Stimulated activated CD8-positive, alpha-beta memory T cell treated with anti-CD3 and anti-CD28 coated beads, Interleukin-12 subunit alpha, Interleukin-12 subunit beta, amount 100 ng/mL, for 1 hour (primary cell): ENCODE results near the gene SLC1A7.

Experiments used
- DNase-seq: peaks from one replicate; pipeline ENCODE4 v3.0.0-alpha.2; 2020; ENCODE audit warnings: low read depth

Gene SLC1A7

DNA sequence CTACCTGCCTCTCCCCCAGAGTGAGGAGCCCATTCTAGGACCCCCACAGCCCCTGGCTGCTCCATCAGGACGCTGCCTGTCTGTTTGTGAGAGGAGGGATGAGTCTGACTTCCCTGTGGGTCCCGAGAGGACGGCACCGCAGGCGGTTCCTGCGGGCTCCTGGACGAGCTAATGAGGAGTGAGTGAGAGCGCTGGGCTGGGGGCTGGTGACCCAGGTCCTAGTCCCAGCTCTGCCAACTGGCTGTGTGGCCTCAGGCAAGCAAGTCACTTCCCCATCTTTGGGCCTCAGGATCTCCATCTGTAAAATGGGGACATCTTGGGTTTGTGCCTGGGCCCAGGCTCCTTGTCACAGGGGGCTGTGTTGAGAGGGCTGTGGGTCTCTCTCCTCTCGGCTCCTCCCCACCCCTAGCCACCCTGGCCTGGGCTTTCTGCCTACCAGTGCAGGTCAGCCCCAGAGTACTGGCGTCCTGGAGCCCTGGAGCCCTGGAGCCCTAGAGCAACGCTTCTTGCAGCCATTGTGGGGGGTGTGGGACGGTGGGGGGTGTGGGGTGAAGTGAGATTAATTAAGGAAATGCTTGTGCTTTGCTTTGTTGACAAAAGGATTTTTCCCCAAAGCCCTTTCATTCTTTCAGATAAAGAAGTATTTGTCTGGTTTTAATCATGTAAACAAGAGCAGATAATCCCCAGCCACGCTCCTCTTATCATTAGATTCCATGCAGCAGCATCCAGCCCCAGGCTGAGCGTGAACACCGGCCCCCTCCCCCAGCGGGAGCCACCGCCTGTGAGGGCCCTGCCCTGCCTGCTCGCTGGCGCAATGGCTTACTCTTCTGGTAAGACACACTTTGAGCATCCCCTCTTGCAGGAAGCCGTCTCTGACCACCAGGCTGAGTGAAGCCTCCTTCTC, 26.8 kb downstream of the SLC1A7 start:
- DNase-seq: no peak

GRCh38 chr1:53114581-53115400, 27.6 kb downstream of the SLC1A7 start:
- DNase-seq: no peak

DNA sequence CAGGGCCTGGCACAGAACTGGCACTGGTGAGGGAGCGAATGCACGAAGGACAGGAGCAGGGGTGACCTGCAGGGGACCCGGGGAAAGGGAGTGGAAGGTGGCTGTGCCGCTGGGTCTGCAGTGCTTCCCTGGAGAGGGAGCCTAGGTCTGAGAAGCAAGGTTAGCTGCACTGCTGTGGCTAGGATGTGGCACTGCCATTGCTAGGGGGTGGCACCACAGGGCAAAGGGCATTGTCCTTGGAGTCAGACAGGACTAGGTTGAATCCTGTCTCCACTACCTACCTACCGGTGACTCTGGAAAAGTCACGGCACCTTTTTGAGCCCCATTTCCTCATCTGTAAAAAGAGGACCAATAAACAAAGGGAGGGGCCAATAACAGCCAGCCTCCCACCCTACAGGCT, 28.3 kb downstream of the SLC1A7 start:
- DNase-seq: no peak

DNA sequence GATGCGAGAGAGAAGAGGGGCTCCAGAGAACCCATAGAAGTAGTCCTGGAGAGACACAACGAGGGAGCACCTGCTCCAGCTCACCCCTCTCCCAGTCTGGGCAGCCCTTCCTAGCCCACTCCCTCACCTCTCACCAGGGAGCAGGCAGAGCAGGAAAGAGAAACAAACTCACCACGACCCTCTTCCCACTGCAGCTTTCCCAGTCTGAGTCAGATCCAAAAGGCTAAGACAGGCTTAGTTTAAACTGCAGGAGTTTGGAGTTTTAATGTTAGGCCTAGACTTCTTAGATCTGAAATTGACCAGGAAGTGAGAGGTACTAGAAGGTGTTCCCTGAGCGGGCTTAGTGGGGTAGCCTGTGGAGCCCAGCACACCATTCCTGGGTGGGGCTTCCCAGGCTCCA, 29.6 kb downstream of the SLC1A7 start:
- DNase-seq: no peak

DNA sequence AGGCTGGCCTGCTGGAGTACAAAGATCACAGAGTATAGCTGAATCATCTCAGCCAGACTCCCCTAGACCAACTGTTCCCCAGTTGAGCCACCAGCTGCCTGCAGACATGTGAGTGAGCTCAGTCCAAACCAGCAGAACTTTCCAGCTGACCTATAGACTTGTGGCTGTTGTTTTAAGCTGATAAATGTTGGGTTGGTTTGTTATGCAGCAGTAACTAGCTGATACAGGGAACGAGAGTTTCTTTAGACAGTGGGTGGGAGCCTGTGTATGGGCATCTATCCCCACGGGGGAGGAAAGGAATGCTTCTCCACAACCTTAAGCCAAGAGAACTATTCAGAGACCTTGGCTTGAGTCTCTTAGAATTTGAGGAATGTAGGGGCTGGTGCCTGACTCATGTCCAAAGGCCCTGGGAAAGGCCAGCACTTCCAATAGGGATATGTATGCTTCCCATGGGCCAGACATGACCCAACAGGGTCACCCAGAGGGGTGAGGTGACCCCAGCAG, 30.1 kb downstream of the SLC1A7 start:
- DNase-seq: no peak

GRCh38 chr1:53111693-53112092, 30.7 kb downstream of the SLC1A7 start:
- no peak for DNase-seq

DNA sequence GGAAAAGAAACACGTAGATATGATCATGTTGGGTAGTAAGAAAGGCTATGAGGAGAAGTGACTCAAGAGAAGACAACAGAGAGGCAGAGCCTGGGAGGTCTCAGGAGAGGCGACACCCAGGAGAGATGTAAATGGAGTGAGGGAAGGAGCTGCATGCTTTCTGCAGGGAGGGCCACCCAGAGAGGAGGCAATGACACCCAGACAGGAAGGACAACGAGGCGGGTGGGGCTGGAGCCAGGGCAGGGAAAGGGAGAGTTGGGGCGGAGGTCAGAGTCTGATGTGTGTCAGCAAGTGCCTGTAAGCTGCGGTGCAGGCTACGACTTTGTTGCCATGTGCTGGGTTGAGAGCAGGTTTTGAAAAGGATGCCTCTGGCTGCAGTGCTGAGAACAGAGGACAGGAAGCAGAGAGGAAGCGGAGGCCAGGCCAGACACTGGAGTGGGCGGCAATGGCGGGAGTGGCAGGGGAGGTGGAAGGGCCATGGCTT, 31.3 kb downstream of the SLC1A7 start:
- no peak for DNase-seq

GRCh38 chr1:53110370-53111072, 31.9 kb downstream of the SLC1A7 start:
- no peak for DNase-seq

- no peak for DNase-seq
Measured at GRCh38 chr1:53108646-53109580, 33.5 kb downstream of the SLC1A7 start.

DNA sequence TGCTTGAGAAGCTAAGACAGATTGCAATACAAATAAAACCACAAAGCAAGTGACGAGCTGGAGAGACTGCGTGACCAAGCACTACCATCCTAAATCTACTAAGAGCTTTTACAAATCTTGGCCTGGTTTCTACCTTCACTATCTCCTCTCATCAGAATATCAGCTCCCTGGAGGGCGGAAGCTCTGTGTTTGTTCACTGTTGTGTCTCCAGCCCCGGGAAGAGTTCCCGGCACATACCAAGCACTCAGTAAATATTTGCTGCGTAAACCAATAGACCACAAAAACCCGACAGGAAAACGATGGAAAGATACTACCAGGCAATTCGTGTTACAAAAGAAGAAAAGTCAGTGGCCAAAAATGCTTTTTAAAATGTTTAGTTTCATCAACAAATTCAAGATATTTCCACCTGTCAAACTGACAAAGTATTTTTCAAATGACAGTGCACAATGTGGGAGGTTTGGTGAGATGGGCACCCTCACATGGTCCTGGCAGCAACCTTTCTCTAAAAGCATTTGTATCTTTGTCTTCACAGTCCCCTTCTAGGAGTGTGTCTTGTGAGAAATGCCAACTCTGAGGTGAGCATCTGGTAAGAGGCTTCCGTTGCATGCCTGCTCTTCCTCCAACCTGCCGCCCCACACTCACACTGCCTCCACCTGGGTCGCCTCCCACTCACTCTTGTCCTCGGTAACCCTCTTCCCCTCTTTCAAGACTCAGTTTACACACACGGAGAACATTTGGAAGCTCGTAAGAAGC, 34.7 kb downstream of the SLC1A7 start:
- no peak for DNase-seq

GRCh38 chr1:53107090-53107489, 35.3 kb downstream of the SLC1A7 start:
- no peak for DNase-seq

GRCh38 chr1:53104289-53104913, 38.0 kb downstream of the SLC1A7 start:
- DNase-seq: no peak

GRCh38 chr1:53094533-53094919, 47.9 kb downstream of the SLC1A7 start:
- DNase-seq: no peak

DNA sequence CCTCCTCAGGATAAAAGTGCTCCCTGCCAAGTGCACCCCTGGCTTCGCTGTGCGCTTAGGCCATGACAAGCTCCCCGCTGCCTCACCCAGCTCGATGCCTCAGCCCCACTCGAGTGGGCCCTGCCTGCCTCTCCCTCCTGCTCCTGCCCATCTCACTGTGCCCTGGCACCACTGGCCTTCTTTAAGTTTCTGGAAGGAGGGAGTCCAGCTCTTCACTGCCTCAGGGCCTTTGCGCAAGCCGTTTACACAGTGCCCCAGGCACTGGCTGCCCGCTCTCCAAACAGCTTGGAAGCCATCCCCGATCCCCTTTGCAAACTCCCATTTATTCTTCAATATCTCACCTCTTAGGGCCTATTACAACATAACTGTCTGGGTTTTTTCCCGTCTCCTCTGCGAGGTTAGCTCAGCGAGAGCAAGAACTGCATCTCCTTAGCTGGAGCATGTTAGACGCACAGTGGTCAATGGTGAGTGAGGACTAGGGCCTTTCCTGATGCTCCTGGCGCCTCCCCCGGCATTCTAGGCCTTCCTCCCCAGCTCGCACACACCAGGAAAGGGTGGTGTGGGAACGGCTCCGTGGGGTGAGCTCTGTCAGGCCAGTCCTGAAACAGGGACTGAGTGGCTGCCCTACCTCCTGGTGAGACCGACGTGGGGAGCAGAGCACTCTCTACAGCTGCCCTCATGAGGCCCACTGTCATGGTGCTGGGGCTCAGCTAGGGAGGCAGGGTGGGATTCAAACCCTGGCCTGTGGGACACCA, 48.5 kb downstream of the SLC1A7 start:
- DNase-seq: no peak

GRCh38 chr1:53093451-53093754, 49.0 kb downstream of the SLC1A7 start:
- DNase-seq: no peak

DNA sequence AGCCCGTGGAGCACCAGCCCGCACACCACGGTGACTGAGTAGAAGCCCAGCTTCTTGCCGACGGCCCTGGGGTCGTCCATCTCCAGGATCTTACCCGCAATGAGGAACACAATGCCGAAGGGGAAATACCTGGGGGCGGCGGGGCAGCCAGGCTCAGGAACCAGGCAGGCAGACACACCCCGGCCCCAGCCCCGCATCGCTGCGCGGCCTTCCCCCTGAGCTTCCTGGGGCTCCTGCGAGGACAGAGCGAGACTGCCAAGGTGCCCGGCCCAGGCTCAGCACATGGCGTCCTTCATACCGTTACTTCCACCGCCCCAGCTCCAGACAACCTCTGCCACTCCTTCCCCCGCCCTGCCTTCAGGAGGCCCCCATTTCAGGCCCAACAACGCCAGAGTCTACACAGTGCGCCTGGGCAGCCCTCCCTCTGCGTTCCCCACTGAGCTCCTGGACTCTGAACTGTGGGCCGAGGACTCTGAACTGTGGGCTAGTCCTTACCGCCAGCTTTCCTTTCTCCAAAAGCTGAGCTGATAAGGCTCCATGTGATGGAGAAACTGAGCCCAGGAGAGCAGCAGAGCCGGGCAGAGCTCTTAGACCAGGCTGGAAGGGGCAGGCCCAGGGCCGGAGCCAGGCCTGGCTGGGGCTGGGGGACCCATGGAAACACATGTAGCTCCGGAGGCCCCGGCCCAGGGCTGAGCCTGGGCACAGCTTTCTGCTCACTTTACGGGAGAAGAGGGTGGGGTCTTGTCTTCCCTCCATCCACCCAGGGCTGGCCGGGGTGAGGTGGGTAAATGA, 49.6 kb downstream of the SLC1A7 start:
- DNase-seq: no peak

- DNase-seq: no peak
Measured at GRCh38 chr1:53091841-53092645, 50.4 kb downstream of the SLC1A7 start.
